Stimulated activated CD4-positive, alpha-beta T cell treated with anti-CD3 and anti-CD28 coated beads, Interleukin-15, amount 100 ng/mL, for 48 hours (primary cell): ENCODE data around the gene MYO10.

ENCODE experiments used
- DNase-seq, 2 donors: peaks; one replicate each; pipeline ENCODE4 v3.0.0-alpha.2; 2020; ENCODE audit warnings: low read depth in 2 of 2

The MYO10 gene

DNA sequence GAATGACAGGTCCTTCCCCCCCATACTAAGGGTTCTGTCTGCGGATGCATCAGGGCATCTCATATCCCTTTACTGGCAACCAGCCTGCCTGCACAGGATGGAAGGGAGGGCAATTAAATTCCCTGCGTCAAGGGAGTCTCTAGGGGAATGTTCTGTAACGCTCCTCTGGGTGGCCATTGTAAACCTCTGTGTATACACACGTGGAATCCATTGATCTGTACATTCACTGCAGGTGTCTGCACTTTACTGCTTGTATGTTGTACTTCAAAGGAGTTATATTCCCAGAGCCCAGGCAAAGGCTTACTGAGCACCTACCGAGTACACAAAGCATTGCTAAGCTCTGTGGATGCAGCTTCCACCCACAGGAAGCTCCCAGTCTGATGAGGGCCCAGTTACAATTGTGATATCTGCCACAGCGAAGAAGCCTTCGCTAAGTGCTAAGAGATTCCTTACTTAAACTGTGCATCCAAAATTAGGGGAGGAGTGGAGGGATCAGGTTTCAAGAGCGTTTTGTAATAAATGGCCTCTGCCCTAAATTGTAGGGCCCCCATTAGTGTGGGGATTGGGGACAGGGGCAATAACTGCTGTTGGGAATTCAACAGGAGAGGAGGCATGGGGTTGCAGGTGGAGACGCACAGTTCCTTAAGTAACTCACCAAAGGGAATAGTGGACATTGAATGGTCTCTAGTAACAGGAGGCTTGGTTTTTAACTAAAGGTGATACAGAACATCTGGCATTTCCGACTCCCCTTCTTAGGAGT is 317.8 kb downstream of the MYO10 start:
- no peak for DNase-seq

DNA sequence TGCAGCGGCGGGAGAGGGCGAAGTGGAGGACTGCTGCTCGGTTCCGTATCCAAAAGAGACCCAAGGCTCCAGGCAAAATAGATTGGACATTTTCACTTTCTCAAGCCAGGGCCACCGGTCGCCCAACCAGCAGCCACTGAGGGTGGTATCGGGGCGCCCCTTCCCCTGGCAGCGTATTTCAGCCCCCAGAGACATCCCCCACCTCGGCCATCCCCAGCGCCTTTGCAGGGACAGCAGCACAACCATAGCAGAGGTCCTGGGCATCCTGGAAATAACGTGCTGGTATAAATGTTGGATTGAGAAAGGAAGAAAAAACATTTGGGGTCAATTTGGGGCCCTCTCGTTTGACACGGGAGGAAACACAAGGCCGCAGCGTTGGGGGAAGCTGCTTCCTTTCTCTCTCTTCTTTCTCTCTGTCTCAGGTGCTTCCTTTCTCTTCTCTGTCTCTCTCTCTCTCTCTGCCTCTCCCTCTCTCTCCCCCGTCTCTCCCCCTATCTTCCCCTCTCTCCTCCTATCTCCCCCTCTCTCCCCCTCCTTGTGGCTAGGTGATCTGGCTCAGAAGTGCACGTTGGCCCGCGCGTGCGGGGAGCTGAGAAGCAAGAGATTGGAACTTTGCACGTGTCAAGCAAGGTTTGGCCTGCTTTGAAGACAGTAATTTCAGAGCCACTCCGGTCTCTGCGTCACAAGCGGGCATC is 318.7 kb downstream of the MYO10 start:
- DNase-seq = peak in 1 of 2 donors; percentile 28

DNA sequence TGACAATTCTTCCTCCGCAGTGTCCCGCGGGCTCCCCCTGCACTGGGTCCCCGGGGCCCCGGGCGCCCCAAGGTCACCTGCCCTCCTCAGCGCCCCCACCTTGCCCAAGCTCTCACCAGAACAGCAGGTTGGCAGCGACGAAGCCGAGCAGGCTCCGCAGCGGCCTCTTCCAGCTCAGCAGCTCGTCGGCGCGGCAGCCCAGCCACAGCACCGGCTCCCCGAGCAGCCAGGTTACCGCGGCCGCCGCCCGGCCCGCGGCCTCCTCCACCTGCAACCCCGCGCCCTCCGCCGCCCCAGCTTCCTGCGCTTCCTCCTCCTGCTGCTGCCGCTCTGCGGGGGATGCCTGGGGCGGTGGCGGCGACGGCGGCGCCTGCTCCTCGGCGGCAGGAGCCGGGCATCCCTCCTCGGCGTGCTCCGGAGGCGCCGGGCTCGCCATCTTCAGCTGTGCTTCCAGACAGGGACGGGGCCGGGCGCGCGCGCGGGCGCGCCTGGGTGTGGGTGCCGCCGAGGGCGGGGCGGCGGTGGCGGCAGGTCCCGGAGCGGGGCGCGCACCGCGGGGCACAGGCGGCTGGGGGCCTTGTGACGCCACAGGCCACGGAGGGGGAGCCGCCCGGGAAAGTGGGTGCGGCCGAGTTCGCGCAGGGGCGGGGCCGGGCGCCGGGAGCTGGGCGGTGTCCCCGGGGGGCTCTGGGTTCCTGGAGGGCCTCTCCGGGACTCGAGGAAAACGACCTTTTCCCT is 319.4 kb downstream of the MYO10 start, which contains the start of gene RETREG1:
RETREG1 (minus strand) TSS at position 462 of the 738 bp plus-strand sequence; CDS start at position 436, 26 bp downstream.
- peak; percentile 53 to 69 for DNase-seq

GRCh38 chr5:16615741-16616535 is 320.1 kb downstream of the MYO10 start:
- no peak for DNase-seq

DNA sequence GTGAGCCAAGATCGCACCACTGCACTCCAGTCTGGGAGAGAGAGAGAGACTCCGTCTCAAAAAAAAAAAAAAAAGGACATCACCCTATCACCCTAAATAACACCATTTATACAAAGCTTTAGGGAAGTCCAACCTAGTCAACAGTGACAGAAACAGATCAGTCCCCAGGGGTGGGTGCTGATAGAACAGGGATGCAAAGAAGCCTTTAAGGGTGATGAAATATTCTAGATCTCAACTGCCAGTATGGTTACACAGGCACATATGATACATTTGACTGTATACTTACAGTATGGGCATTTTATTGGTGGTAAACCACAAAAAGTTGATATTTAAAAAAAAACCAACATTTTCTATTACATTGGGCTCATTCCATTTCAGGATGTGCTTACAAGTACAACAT is 324.1 kb downstream of the MYO10 start:
- no peak for DNase-seq
